Measurements from ENCODE around the gene IGSF8.

DNA sequence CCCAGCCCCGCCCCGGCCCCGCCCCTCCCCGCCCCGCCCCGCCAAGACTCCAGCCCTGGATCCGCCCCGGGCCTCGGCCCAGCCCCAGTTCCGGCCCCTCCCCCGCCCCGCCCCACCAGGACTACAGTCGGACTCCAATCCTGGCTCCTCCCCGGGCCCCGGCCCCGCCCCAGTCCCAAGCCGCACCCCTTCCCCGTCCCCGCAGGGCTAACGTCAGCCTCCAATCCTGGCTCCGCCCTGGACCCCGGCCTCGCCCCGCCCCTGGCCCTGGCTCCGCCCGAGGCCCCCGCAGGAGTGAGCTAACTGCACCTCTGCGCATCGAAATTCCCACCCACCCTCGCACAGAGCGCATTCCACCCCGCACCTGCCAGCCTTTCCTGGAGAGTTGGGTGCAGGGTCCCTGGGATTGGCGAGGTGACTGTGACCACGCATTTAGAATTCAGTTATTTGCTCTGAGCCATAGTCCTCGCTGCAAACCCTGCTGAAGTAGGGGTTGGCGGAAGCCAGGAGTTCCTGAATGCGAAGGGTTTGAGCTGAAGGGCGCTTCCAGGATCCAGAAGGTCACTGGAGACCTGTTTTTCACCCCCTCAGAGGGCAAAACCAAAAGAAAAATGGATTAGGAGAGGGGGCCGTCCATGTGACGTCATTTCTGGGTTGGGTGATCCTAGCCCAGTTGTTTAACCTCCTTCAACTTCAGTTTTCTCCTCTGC is 588 bp upstream of the IGSF8 start:
- TF ChIP-seq, protein P1, sequence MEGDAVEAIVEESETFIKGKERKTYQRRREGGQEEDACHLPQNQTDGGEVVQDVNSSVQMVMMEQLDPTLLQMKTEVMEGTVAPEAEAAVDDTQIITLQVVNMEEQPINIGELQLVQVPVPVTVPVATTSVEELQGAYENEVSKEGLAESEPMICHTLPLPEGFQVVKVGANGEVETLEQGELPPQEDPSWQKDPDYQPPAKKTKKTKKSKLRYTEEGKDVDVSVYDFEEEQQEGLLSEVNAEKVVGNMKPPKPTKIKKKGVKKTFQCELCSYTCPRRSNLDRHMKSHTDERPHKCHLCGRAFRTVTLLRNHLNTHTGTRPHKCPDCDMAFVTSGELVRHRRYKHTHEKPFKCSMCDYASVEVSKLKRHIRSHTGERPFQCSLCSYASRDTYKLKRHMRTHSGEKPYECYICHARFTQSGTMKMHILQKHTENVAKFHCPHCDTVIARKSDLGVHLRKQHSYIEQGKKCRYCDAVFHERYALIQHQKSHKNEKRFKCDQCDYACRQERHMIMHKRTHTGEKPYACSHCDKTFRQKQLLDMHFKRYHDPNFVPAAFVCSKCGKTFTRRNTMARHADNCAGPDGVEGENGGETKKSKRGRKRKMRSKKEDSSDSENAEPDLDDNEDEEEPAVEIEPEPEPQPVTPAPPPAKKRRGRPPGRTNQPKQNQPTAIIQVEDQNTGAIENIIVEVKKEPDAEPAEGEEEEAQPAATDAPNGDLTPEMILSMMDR (IDR thresholded peaks at IDR 0.05), result no peak
- peak; percentile 71 for TF ChIP-seq POLR2A (IDR thresholded peaks at IDR 0.05)
- TF ChIP-seq EP300 (IDR thresholded peaks at IDR 0.05), result no peak

Data from ovary (tissue), 3 donors.